ENCODE measurements around the gene LCA5L.

The LCA5L gene

GRCh38 chr21:39468559-39468958 lies 23.0 kb upstream of the LCA5L start:
- no peak overlapping the region for H3K9ac ChIP-seq (ENCODE audit: low read length)
- H3K4me3 ChIP-seq (ENCODE audit: low read depth in 1 of 2, low read length in 2 of 2) = no peak overlapping the region
- H3K27me3 ChIP-seq (ENCODE audit: control insufficient read depth in 1 of 2, insufficient read depth in 2 of 2, low read length in 2 of 2) = no peaks in the 10 kb centered on the region
- H3K9me3 ChIP-seq (ENCODE audit: low read length) = no peaks in the 10 kb centered on the region
- H3K4me1 ChIP-seq (ENCODE audit: insufficient read depth, low read length) = no peaks in the 10 kb centered on the region
- H3K36me3 ChIP-seq (ENCODE audit: insufficient read depth, low read length) = no peaks in the 10 kb centered on the region
- no peak overlapping the region for H3K27ac ChIP-seq (ENCODE audit: low read depth, low read length)

GRCh38 chr21:39467746-39468145 lies 22.2 kb upstream of the LCA5L start:
- no peaks in the 10 kb centered on the region for H3K4me1 ChIP-seq (ENCODE audit: insufficient read depth, low read length)
- no peaks in the 10 kb centered on the region for H3K9me3 ChIP-seq (ENCODE audit: low read length)
- H3K4me3 ChIP-seq (ENCODE audit: low read depth in 1 of 2, low read length in 2 of 2) = no peak overlapping the region
- no peaks in the 10 kb centered on the region for H3K27me3 ChIP-seq (ENCODE audit: control insufficient read depth in 1 of 2, insufficient read depth in 2 of 2, low read length in 2 of 2)
- no peak overlapping the region for H3K9ac ChIP-seq (ENCODE audit: low read length)
- no peak overlapping the region for H3K27ac ChIP-seq (ENCODE audit: low read depth, low read length)
- H3K36me3 ChIP-seq (ENCODE audit: insufficient read depth, low read length) = no peaks in the 10 kb centered on the region

- Histone ChIP-seq H3K4me3 (ENCODE audit: low read depth in 1 of 2, low read length in 2 of 2) (no peak overlapping the region), H3K27me3 (ENCODE audit: control insufficient read depth in 1 of 2, insufficient read depth in 2 of 2, low read length in 2 of 2) (no peaks in the 10 kb centered on the region), H3K9me3 (ENCODE audit: low read length) (no peaks in the 10 kb centered on the region), H3K27ac (ENCODE audit: low read depth, low read length) (no peak overlapping the region), H3K4me1 (ENCODE audit: insufficient read depth, low read length) (no peaks in the 10 kb centered on the region), H3K36me3 (ENCODE audit: insufficient read depth, low read length) (no peaks in the 10 kb centered on the region), H3K9ac (ENCODE audit: low read length) (no peak overlapping the region)
Observed at GRCh38 chr21:39466584-39466983, 21.0 kb upstream of the LCA5L start.

GRCh38 chr21:39463308-39463707 lies 17.7 kb upstream of the LCA5L start:
- Histone ChIP-seq H3K36me3 (ENCODE audit: insufficient read depth, low read length) (no peaks in the 10 kb centered on the region), H3K4me1 (ENCODE audit: insufficient read depth, low read length) (no peaks in the 10 kb centered on the region), H3K27ac (ENCODE audit: low read depth, low read length) (no peak overlapping the region), H3K4me3 (ENCODE audit: low read depth in 1 of 2, low read length in 2 of 2) (no peak overlapping the region), H3K9me3 (ENCODE audit: low read length) (no peaks in the 10 kb centered on the region), H3K27me3 (ENCODE audit: control insufficient read depth in 1 of 2, insufficient read depth in 2 of 2, low read length in 2 of 2) (no peaks in the 10 kb centered on the region), H3K9ac (ENCODE audit: low read length) (no peak overlapping the region)

DNA sequence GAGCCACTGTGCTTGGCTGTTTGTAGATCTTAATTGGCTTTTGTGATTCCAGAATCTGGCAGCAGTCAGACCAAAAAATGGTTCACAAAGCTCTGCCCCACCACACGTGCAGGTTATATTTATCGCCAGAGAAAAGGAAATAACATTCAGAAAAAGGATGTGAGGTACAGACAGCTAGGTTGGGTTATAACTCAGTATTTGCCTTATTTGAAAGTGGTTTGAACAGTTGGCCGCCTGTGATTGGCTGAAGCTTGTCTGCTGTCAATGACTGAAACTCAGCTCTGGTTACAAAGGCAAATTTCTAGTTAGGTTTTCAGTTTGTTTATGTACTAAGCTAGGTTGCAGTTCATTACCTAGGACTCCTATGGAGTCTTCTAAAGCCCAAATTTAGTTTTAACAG lies 15.8 kb upstream of the LCA5L start:
- Histone ChIP-seq H3K4me1 (ENCODE audit: insufficient read depth, low read length) (no peaks in the 10 kb centered on the region), H3K27ac (ENCODE audit: low read depth, low read length) (no peak overlapping the region), H3K4me3 (ENCODE audit: low read depth in 1 of 2, low read length in 2 of 2) (no peak overlapping the region), H3K27me3 (ENCODE audit: control insufficient read depth in 1 of 2, insufficient read depth in 2 of 2, low read length in 2 of 2) (no peaks in the 10 kb centered on the region), H3K9me3 (ENCODE audit: low read length) (no peaks in the 10 kb centered on the region), H3K36me3 (ENCODE audit: insufficient read depth, low read length) (no peaks in the 10 kb centered on the region), H3K9ac (ENCODE audit: low read length) (no peak overlapping the region)

DNA sequence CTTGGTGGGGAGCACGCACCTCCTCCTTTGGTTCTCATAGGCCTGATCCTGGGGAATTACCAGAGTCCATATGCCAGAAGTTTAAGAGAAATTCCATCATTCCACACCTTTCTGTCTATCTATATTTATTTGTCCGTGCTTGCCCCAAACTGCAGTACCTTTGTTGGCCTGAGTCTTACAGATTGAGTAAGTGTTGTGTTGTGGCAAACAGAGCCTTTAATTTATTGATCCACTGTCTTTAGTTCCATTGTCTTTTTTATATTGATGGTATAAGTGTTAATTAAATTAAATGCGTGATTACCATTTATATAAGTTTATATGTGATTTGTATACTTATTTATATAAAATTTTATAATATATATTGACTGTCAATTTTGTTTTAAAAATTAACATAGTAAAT lies 11.1 kb upstream of the LCA5L start:
- Histone ChIP-seq H3K27ac (ENCODE audit: low read depth, low read length) (no peak overlapping the region), H3K4me3 (ENCODE audit: low read depth in 1 of 2, low read length in 2 of 2) (no peak overlapping the region), H3K27me3 (ENCODE audit: control insufficient read depth in 1 of 2, insufficient read depth in 2 of 2, low read length in 2 of 2) (no peaks in the 10 kb centered on the region), H3K9ac (ENCODE audit: low read length) (no peak overlapping the region), H3K9me3 (ENCODE audit: low read length) (no peaks in the 10 kb centered on the region), H3K36me3 (ENCODE audit: insufficient read depth, low read length) (no peaks in the 10 kb centered on the region), H3K4me1 (ENCODE audit: insufficient read depth, low read length) (no peaks in the 10 kb centered on the region)

GRCh38 chr21:39454949-39455668 lies 9.5 kb upstream of the LCA5L start:
- Histone ChIP-seq H3K4me3 (ENCODE audit: low read depth in 1 of 2, low read length in 2 of 2) (no peak overlapping the region), H3K27me3 (ENCODE audit: control insufficient read depth in 1 of 2, insufficient read depth in 2 of 2, low read length in 2 of 2) (no peaks in the 10 kb centered on the region), H3K27ac (ENCODE audit: low read depth, low read length) (no peak overlapping the region), H3K4me1 (ENCODE audit: insufficient read depth, low read length) (no peaks in the 10 kb centered on the region), H3K36me3 (ENCODE audit: insufficient read depth, low read length) (no peaks in the 10 kb centered on the region), H3K9ac (ENCODE audit: low read length) (no peak overlapping the region), H3K9me3 (ENCODE audit: low read length) (no peaks in the 10 kb centered on the region)

GRCh38 chr21:39453571-39454179 lies 8.1 kb upstream of the LCA5L start:
- Histone ChIP-seq H3K4me1 (ENCODE audit: insufficient read depth, low read length) (no peaks in the 10 kb centered on the region), H3K27me3 (ENCODE audit: control insufficient read depth in 1 of 2, insufficient read depth in 2 of 2, low read length in 2 of 2) (no peaks in the 10 kb centered on the region), H3K27ac (ENCODE audit: low read depth, low read length) (peak overlapping the region; percentile 59), H3K9ac (ENCODE audit: low read length) (no peak overlapping the region), H3K4me3 (ENCODE audit: low read depth in 1 of 2, low read length in 2 of 2) (no peak overlapping the region), H3K36me3 (ENCODE audit: insufficient read depth, low read length) (no peaks in the 10 kb centered on the region), H3K9me3 (ENCODE audit: low read length) (no peaks in the 10 kb centered on the region)

DNA sequence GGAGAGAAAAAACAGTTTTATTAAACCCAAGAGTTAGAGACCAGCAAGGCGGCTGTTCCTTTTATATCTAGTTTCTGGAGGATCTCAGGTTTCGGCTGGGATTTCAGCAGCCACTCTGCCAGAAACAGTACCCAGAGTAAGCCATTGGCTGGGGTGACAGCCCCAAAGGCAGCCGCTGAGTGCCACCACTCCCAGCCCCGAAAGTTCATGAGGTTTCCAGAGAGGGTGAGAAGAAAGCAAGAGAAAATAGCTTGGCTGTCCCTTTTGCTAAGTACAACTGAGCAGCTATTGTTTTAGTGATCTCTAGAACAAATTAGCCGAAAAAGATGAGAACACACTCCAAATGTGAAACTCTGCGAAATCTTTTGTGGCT lies 7.4 kb upstream of the LCA5L start:
- Histone ChIP-seq H3K9ac (ENCODE audit: low read length) (peak overlapping the region; percentile 24), H3K27me3 (ENCODE audit: control insufficient read depth in 1 of 2, insufficient read depth in 2 of 2, low read length in 2 of 2) (no peaks in the 10 kb centered on the region), H3K36me3 (ENCODE audit: insufficient read depth, low read length) (no peaks in the 10 kb centered on the region), H3K4me1 (ENCODE audit: insufficient read depth, low read length) (no peaks in the 10 kb centered on the region), H3K4me3 (ENCODE audit: low read depth in 1 of 2, low read length in 2 of 2) (peak overlapping the region in 1 of 2 donors; percentile 41), H3K27ac (ENCODE audit: low read depth, low read length) (peak overlapping the region; percentile 59), H3K9me3 (ENCODE audit: low read length) (no peaks in the 10 kb centered on the region)

DNA sequence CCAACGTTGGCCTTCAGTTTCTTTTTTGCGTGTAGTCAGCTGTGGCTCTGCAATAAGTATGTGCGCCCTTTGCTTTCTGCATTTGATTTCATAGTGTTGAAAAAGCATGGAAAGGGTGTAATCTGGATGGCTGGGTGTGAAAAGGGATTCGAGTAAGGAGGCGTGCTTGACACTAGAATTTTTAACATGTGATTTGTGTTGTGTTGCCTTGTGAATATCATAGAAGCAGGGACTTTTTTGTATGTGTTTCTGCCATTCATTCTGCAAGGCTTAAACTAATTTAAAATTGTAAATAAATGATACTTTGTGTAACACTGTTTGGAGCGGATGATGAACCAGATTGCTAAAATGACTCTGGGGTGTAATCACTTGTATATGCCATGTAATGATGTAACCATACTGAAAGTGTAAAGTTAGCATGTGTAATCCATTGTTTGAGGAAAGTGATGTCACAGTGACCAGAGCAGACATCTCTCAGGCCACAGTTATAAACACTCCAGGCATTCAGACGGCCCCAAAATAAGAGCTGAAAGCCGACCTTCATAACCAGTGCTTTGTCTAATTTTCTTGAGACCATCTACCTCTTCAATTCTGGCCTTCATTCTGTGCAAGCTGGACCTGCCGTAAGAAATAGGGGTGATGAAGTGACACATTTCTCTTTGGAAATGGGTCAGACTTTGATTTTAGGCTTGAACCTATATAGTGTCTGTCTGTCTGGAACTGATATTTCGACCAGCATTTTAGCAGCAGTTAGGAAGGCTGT lies 6.8 kb upstream of the LCA5L start:
- peak overlapping the region; percentile 17 to 41 for H3K4me3 ChIP-seq (ENCODE audit: low read depth in 1 of 2, low read length in 2 of 2)
- H3K27ac ChIP-seq (ENCODE audit: low read depth, low read length) = peak overlapping the region; percentile 89
- H3K9me3 ChIP-seq (ENCODE audit: low read length) = no peaks in the 10 kb centered on the region
- H3K9ac ChIP-seq (ENCODE audit: low read length) = peak overlapping the region; percentile 24
- no peaks in the 10 kb centered on the region for H3K27me3 ChIP-seq (ENCODE audit: control insufficient read depth in 1 of 2, insufficient read depth in 2 of 2, low read length in 2 of 2)
- H3K36me3 ChIP-seq (ENCODE audit: insufficient read depth, low read length) = no peaks in the 10 kb centered on the region
- H3K4me1 ChIP-seq (ENCODE audit: insufficient read depth, low read length) = no peaks in the 10 kb centered on the region

GRCh38 chr21:39451332-39452206 lies 6.0 kb upstream of the LCA5L start, which contains the start of gene SH3BGR:
TSS of gene SH3BGR (plus strand) at chr21:39451970. CDS start at chr21:39452097, 127 bp downstream.
- Histone ChIP-seq H3K9ac (ENCODE audit: low read length) (peak within 1 kb of the TSS; percentile 24), H3K4me1 (ENCODE audit: insufficient read depth, low read length) (peaks cover under 1% of the 10 kb centered on the region), H3K9me3 (ENCODE audit: low read length) (no peaks in the 10 kb centered on the region), H3K36me3 (ENCODE audit: insufficient read depth, low read length) (no peaks in the 10 kb centered on the region), H3K4me3 (ENCODE audit: low read depth in 1 of 2, low read length in 2 of 2) (peak within 1 kb of the TSS; percentile 17 to 41), H3K27me3 (ENCODE audit: control insufficient read depth in 1 of 2, insufficient read depth in 2 of 2, low read length in 2 of 2) (no peaks in the 10 kb centered on the region), H3K27ac (ENCODE audit: low read depth, low read length) (peak within 1 kb of the TSS; percentile 89)
